HG02623 (cell line): ENCODE results near the gene MAPKAPK3.
"Not testable (repeated sequence)": the region's sequence is repeated elsewhere in the genome, so short reads cannot be mapped to it uniquely, and the experiment has no call there.

Experiments used
- ATAC-seq: cut with Tn5 transposase; IDR thresholded peaks from one replicate; pipeline ENCODE4 v1.9.1; 2021; ENCODE audit warnings: moderate library complexity; ENCODE audit not compliant: unreplicated experiment

MAPKAPK3 gene

GRCh38 chr3:50676031-50676705 is 59.2 kb downstream of the MAPKAPK3 start:
- no peak for ATAC-seq

DNA sequence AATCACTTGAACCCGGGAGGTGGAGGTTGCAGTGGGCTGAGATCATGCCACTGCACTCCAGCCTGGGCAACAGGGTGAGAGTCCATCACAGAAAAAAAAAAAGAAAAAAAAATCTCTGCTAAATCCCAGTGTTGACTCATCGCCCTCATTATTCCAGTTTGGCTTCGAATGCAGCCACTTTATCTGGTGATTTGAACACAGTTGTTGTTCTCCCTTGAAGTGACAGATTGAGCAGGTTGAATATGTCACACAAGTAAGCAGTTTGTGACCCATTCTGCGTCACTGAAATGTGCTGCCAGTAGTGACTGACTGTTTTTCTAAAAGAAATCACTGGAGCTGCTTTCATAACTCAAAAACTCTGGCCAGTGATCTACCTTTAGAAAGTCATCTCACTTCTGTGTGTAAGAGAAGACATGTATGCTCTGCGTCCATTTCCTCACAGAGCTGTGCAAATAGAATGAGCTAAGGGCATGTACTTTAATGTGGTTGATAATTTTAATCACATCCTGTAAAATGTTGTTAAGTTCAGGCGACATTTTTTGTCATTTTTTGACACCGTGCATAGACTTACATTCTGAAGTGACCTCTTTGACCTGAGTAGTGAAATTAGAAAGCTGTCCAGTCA is 70.3 kb downstream of the MAPKAPK3 start:
- no peak for ATAC-seq

DNA sequence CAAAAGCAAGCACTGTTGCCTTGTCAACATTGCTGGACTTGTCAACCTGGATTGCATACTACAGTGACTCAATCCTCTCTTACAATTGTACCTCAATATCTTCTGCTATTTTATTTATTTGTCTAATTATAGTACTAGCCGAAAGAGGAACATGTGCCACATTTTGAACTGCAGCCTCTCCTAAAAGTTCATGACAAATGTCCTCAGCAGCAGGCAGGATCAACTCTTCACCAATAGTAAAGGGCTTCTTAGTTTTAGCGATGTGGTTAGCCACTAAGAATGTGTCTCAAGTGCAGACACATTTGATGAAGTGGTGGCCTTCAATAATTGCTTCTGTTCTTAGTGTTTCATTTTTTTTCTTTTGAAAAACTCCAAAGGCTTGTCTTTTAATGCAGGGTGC is 71.0 kb downstream of the MAPKAPK3 start:
- no peak for ATAC-seq

GRCh38 chr3:50688602-50689001 is 71.7 kb downstream of the MAPKAPK3 start:
- not testable (repeated sequence) for ATAC-seq

GRCh38 chr3:50689558-50689957 is 72.6 kb downstream of the MAPKAPK3 start:
- no peak for ATAC-seq

DNA sequence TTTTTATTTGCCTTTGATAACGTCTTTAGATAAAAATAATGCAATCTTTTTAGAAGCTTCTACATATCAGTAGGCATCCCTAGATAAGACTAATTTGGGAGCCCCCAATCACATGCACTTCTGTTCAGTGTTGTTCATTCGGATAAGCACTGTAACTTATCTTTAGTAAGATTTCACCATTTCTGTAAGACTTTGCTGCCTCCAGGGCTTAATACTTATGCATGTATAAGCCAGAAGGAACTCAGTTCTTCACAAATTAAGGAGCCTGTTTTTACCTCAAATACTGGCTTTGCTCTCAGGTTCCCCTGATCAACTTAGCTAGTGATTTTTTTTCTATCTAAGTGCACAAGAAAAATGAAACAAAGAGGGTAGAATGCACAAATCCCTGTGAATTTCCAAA is 78.1 kb downstream of the MAPKAPK3 start:
- no peak for ATAC-seq

- ATAC-seq, result no peak
Measured at GRCh38 chr3:50696276-50696675, 79.3 kb downstream of the MAPKAPK3 start.

- ATAC-seq, result no peak
Measured at GRCh38 chr3:50698269-50698668, 81.3 kb downstream of the MAPKAPK3 start.
